Keratinocyte (primary cell): ENCODE measurements around the gene ALG2. TPM values are rescaled to one million over a fixed set of nuclear protein-coding genes. Genes with fewer than 3 reads are reported as not detected.

Experiments
- DNase-seq: peaks from one replicate; pipeline ENCODE4 v3.0.0-alpha.2; 2011; ENCODE audit warnings: low read depth, missing footprints, low spot score
- FAIRE-seq: peaks from 2 replicates; lab custom pipeline; 2011; peaks lifted over from hg19 to GRCh38; lab: Jason Lieb, UNC
- H2AFZ ChIP-seq: 2 replicates; pipeline ENCODE4 v1.6.0; 2012; ENCODE audit warnings: low read length, control low read depth, inconsistent platforms; ENCODE audit not compliant: control insufficient read depth
- H3K27ac ChIP-seq: 2 replicates; pipeline ENCODE4 v1.5.1; 2011; ENCODE audit warnings: low read length; ENCODE audit not compliant: control insufficient read depth, insufficient read depth
- H3K27me3 ChIP-seq: 3 replicates; pipeline ENCODE4 v1.6.0; 2011; ENCODE audit warnings: low read length; ENCODE audit not compliant: control insufficient read depth, insufficient read depth; ENCODE audit errors: extremely low read depth
- H3K36me3 ChIP-seq, 2 experiments: 2 replicates in 1 of 2; 3 replicates in 1 of 2; pipeline ENCODE4 v1.5.1; 2011; ENCODE audit warnings: low read length in 2 of 2, mild to moderate bottlenecking in 1 of 2; ENCODE audit not compliant: control insufficient read depth in 2 of 2, insufficient read depth in 2 of 2; ENCODE audit errors: extremely low read depth in 1 of 2
- H3K4me1 ChIP-seq: 3 replicates; pipeline ENCODE4 v1.5.1; 2011; ENCODE audit warnings: low read length; ENCODE audit not compliant: control insufficient read depth, insufficient read depth; ENCODE audit errors: extremely low read depth
- H3K4me2 ChIP-seq: 3 replicates; pipeline ENCODE4 v1.6.0; 2011; ENCODE audit warnings: low read depth, low read length; ENCODE audit not compliant: control insufficient read depth, insufficient read depth; ENCODE audit errors: extremely low read depth
- H3K4me3 ChIP-seq, 3 experiments: fragments of 200-600 bp in 1 of 3; sonication (generic) in 1 of 3; 2 replicates in 2 of 3; 3 replicates in 1 of 3; pipeline ENCODE4 v1.5.1; 2011 to 2016; ENCODE audit warnings: low read length in 3 of 3, mild to moderate bottlenecking in 3 of 3, control low read depth in 2 of 3, inconsistent platforms in 1 of 3, low read depth in 1 of 3, mixed read lengths in 1 of 3, mixed run types in 1 of 3, moderate library complexity in 1 of 3; ENCODE audit not compliant: control insufficient read depth in 2 of 3, insufficient read depth in 2 of 3; ENCODE audit errors: extremely low read depth in 1 of 3
- H3K79me2 ChIP-seq: 2 replicates; pipeline ENCODE4 v1.6.0; 2012; ENCODE audit warnings: low read length; ENCODE audit not compliant: control insufficient read depth, insufficient read depth
- H3K9ac ChIP-seq: 3 replicates; pipeline ENCODE4 v1.6.0; 2011; ENCODE audit warnings: low read length; ENCODE audit not compliant: control insufficient read depth, insufficient read depth; ENCODE audit errors: extremely low read depth
- H3K9me1 ChIP-seq: 3 replicates; pipeline ENCODE4 v1.6.0; 2011; ENCODE audit warnings: low read length; ENCODE audit not compliant: control insufficient read depth, insufficient read depth; ENCODE audit errors: extremely low read depth
- H3K9me3 ChIP-seq: 2 replicates; pipeline ENCODE4 v1.5.1; 2012; ENCODE audit warnings: low read depth, low read length; ENCODE audit not compliant: control insufficient read depth
- H4K20me1 ChIP-seq: 3 replicates; pipeline ENCODE4 v1.6.0; 2011; ENCODE audit warnings: low read length; ENCODE audit not compliant: control insufficient read depth, insufficient read depth; ENCODE audit errors: extremely low read depth
- CTCF ChIP-seq, 3 experiments: IDR thresholded peaks in 1 of 3; conservative IDR thresholded peaks in 1 of 3; optimal IDR thresholded peaks in 1 of 3; 2 replicates in 2 of 3; 3 replicates in 1 of 3; pipeline versions ENCODE3 to v1.5.1; 2011; ENCODE audit warnings: low read length in 3 of 3, mild to moderate bottlenecking in 3 of 3, moderate library complexity in 2 of 3, control low read depth in 1 of 3, inconsistent platforms in 1 of 3; ENCODE audit not compliant: insufficient read depth in 2 of 3; ENCODE audit errors: extremely low read depth in 1 of 3
- EZH2 ChIP-seq: IDR thresholded peaks from one replicate; pipeline ENCODE4 v1.6.1; 2012; ENCODE audit warnings: inconsistent platforms, mild to moderate bottlenecking, low read length, moderate library complexity
- dilution Hi-C: fragments of 300-500 bp; cut with MboI; formaldehyde crosslinking; loops from one replicate; pipeline ENCODE4 v1.7.0; 2020; ENCODE audit warnings: low sequenced_read_pairs; ENCODE audit not compliant: extremely low pct_ligation_motif_present
- polyA plus RNA-seq, 5 experiments: library from polyadenylated mRNA; depleted of rRNA in 3 of 5; stranded (reverse) in 3 of 5; stranded (forward) in 1 of 5; unstranded in 1 of 5; fragments of >200 nt; gene quantifications; 1 replicate in 1 of 5; 2 replicates in 3 of 5; 3 replicates in 1 of 5; pipeline versions ENCODE4 v1.2.1 to v1.2.3, GENCODE V29; 2011 to 2012; ENCODE audit warnings: missing spikeins in 2 of 5, low read depth in 1 of 5, low replicate concordance in 1 of 5

The ALG2 gene
- polyA plus RNA-seq, 1 donor (not counting 4 experiments of a cell fraction or from before 2014, with no cell fraction given), result 57.1 TPM

DNA sequence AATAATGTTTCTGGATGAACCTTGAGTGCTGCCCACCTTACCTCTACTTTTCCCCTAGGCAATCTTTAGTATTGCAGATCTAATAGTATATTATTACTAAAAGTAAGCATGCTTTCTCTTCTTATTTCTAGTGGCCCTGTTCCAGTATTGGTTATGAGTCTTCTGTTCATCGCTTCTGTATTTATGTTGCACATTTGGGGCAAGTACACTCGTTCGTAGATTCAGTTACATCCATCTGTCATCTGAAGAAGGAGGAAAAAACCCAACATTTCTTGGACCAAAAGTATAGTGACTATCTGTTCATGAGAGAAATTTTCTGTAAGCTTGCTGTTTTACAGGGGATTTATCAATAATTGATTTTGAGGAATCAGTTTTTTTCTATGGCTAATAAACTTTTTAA is 8.5 kb upstream of the ALG2 start:
- FAIRE-seq, result no peak
- Histone ChIP-seq H3K27me3 (no peaks in the 10 kb centered on the region), H3K36me3 (peaks cover 22 to 24% of the 10 kb centered on the region in 2 experiments), H4K20me1 (peaks cover 3% of the 10 kb centered on the region), H3K79me2 (peaks cover 26% of the 10 kb centered on the region), H3K9me1 (no peaks in the 10 kb centered on the region), H2AFZ (no peak overlapping the region), H3K4me2 (no peak overlapping the region), H3K9ac (no peak overlapping the region), H3K27ac (no peak overlapping the region), H3K4me1 (no peaks in the 10 kb centered on the region), H3K4me3 (no peak overlapping the region), H3K9me3 (no peaks in the 10 kb centered on the region)
- TF ChIP-seq EZH2 (no peak), CTCF (optimal IDR thresholded peaks at IDR 0.05 in 1 of 3, IDR thresholded peaks at IDR 0.05 in 1 of 3, conservative IDR thresholded peaks at IDR 0.05 in 1 of 3; ENCODE audit: extremely low read depth in 1 of 3, insufficient read depth in 2 of 3, low read length in 3 of 3) (no peak)
- dilution Hi-C loops, result no loop called here
- no peak for DNase-seq

- H3K4me2 ChIP-seq, result no peak overlapping the region
- H4K20me1 ChIP-seq, result peaks cover 3% of the 10 kb centered on the region
- no peak for FAIRE-seq
- no peaks in the 10 kb centered on the region for H3K9me3 ChIP-seq
- no peak overlapping the region for H3K4me3 ChIP-seq
- DNase-seq, result no peak
- peaks cover 67% of the 10 kb centered on the region for H3K79me2 ChIP-seq
- H3K36me3 ChIP-seq, result peaks cover 21 to 30% of the 10 kb centered on the region in 2 experiments
- no peak for TF ChIP-seq CTCF (optimal IDR thresholded peaks at IDR 0.05 in 1 of 3, IDR thresholded peaks at IDR 0.05 in 1 of 3, conservative IDR thresholded peaks at IDR 0.05 in 1 of 3; ENCODE audit: extremely low read depth in 1 of 3, insufficient read depth in 2 of 3, low read length in 3 of 3)
- TF ChIP-seq EZH2, result no peak
- H3K27ac ChIP-seq, result no peak overlapping the region
- no peak overlapping the region for H3K9ac ChIP-seq
- H2AFZ ChIP-seq, result no peak overlapping the region
- H3K27me3 ChIP-seq, result no peaks in the 10 kb centered on the region
- no peaks in the 10 kb centered on the region for H3K9me1 ChIP-seq
- peaks cover 12% of the 10 kb centered on the region for H3K4me1 ChIP-seq
- dilution Hi-C loops, result no loop called here
Measured at GRCh38 chr9:99226054-99226453, 4.3 kb upstream of the ALG2 start.
